ENCODE measurements around the gene LRRC10B. TPM values are rescaled to one million over a fixed set of nuclear protein-coding genes. Genes with fewer than 3 reads are reported as not detected.

Gene LRRC10B
- total and polyA plus RNA-seq, 5 donors from 2014 or later = not detected

DNA sequence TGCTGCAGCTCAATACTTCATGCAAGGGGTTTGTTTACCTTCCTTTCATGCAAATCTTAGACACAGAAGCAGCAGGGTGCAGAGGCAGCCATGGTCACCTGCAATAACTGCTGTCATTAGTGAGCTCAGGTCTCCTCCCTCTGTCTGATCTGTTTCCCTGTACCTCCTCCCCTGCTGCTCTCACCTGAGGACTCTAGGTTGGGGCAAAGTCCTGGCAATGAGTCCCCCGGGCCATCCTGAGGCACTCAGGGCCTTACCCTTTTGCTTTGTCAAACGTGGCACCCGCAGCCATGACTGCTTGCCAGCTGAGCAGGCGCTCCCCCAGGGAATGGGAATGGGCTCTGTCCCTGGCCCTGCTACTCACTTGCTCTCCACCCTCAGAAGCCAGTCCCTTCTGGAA is 3.9 kb downstream of the LRRC10B start:
- Histone ChIP-seq H3K27ac (ENCODE audit: insufficient read depth, low read length, poor library complexity, severe bottlenecking) (no peak overlapping the region), H3K4me3 (ENCODE audit: low read depth, low read length) (no peak overlapping the region), H3K27me3 (ENCODE audit: control insufficient read depth, insufficient read depth, low read length) (peaks cover 4% of the 10 kb centered on the region), H3K36me3 (ENCODE audit: control insufficient read depth, insufficient read depth, low read length) (no peaks in the 10 kb centered on the region), H3K9me3 (ENCODE audit: control insufficient read depth in 2 of 2, low read length in 2 of 2) (no peaks in the 10 kb centered on the region), H3K4me1 (ENCODE audit: control insufficient read depth, insufficient read depth, low read length, poor library complexity, severe bottlenecking) (peaks cover 17% of the 10 kb centered on the region)
- H3K4me3 Mint-ChIP-seq = no peak overlapping the region
- peaks cover 48% of the 10 kb centered on the region for H3K27me3 Mint-ChIP-seq
- H3K36me3 Mint-ChIP-seq = no peaks in the 10 kb centered on the region
- ATAC-seq (ENCODE audit: low read depth in 2 of 2) = no peak
- H3K9me3 Mint-ChIP-seq = peaks cover 0 to 2% (median 0%) of the 10 kb centered on the region in 7 donors
- peaks cover 0 to 22% (median 3%) of the 10 kb centered on the region in 4 donors for H3K4me1 Mint-ChIP-seq
- DNase-seq = no peak
- H3K27ac Mint-ChIP-seq = no peak overlapping the region

- no peak overlapping the region for H3K4me3 ChIP-seq (ENCODE audit: low read depth, low read length)
- H3K9me3 ChIP-seq (ENCODE audit: control insufficient read depth in 2 of 2, low read length in 2 of 2) = no peaks in the 10 kb centered on the region
- no peak for ATAC-seq (ENCODE audit: low read depth in 2 of 2)
- H3K27me3 ChIP-seq (ENCODE audit: control insufficient read depth, insufficient read depth, low read length) = no peaks in the 10 kb centered on the region
- Mint-ChIP-seq H3K27ac (no peak overlapping the region), H3K27me3 (peaks cover 39% of the 10 kb centered on the region), H3K9me3 (peaks cover 0 to 2% (median 0%) of the 10 kb centered on the region in 7 donors), H3K36me3 (no peaks in the 10 kb centered on the region), H3K4me1 (peaks cover 0 to 18% (median 3%) of the 10 kb centered on the region in 4 donors), H3K4me3 (no peak overlapping the region)
- H3K4me1 ChIP-seq (ENCODE audit: control insufficient read depth, insufficient read depth, low read length, poor library complexity, severe bottlenecking) = peaks cover 17% of the 10 kb centered on the region
- no peaks in the 10 kb centered on the region for H3K36me3 ChIP-seq (ENCODE audit: control insufficient read depth, insufficient read depth, low read length)
- no peak for DNase-seq
- no peak overlapping the region for H3K27ac ChIP-seq (ENCODE audit: insufficient read depth, low read length, poor library complexity, severe bottlenecking)
These were observed 4.7 kb downstream of the LRRC10B start for GRCh38 chr11:61513143-61513765.

DNA sequence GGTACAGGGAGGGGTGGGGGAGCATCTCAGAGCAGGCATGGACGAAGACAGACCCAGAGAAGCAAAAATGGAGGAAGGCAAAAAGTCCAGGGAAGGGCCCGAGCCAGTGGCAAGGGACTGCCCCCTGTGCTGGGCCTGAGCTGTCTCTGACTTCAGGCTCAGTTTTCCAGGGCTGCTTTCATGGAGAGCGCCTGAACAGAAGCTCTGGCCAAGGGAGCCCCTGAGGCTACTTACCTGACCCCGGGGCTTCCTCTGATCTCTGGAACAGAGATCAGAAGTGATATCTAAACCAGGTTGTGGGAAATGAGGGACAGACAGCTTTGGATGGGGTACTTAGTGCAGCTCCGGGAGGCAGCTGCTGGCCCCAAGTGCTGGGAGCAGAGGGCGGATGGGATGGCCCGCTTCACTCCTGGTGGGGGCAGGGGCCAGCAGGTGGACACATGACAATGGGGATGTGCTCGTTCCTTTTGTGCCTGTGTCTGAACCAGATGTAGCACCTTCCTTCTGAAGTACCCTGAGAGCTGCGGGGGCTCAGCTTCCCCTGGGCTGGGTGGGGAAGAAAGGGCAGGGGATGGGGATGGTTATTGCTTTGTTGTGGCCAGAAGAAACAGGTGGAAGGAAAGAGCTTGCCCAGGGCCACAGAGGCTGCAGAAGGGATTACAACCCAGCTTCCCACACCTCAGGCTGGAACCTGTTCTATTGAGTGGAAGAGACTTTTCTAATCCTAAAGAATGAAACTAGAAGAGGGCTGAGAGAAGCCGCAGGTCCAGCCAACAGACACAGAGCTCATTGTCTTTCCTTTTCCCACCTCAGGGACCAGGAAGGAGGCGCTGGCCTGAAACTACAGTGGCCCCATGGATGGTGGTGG is 5.7 kb downstream of the LRRC10B start:
- no peaks in the 10 kb centered on the region for H3K36me3 Mint-ChIP-seq
- ATAC-seq (ENCODE audit: low read depth in 2 of 2) (no peak), DNase-seq (no peak)
- Histone ChIP-seq H3K27ac (ENCODE audit: insufficient read depth, low read length, poor library complexity, severe bottlenecking) (no peak overlapping the region), H3K4me1 (ENCODE audit: control insufficient read depth, insufficient read depth, low read length, poor library complexity, severe bottlenecking) (peaks cover 13% of the 10 kb centered on the region), H3K27me3 (ENCODE audit: control insufficient read depth, insufficient read depth, low read length) (no peaks in the 10 kb centered on the region), H3K9me3 (ENCODE audit: control insufficient read depth in 2 of 2, low read length in 2 of 2) (no peaks in the 10 kb centered on the region), H3K36me3 (ENCODE audit: control insufficient read depth, insufficient read depth, low read length) (no peaks in the 10 kb centered on the region), H3K4me3 (ENCODE audit: low read depth, low read length) (no peak overlapping the region)
- peaks cover 0 to 17% (median 3%) of the 10 kb centered on the region in 4 donors for H3K4me1 Mint-ChIP-seq
- H3K27ac Mint-ChIP-seq = no peak overlapping the region
- peaks cover 39% of the 10 kb centered on the region for H3K27me3 Mint-ChIP-seq
- peaks cover 0 to 2% (median 0%) of the 10 kb centered on the region in 7 donors for H3K9me3 Mint-ChIP-seq
- no peak overlapping the region for H3K4me3 Mint-ChIP-seq

- H3K27me3 Mint-ChIP-seq = peaks cover 39% of the 10 kb centered on the region
These were observed 7.1 kb downstream of the LRRC10B start for GRCh38 chr11:61515686-61516085.

GRCh38 chr11:61516191-61516590 is 7.6 kb downstream of the LRRC10B start:
- H3K4me3 ChIP-seq (ENCODE audit: low read depth, low read length) = no peak overlapping the region
- Mint-ChIP-seq H3K36me3 (no peaks in the 10 kb centered on the region), H3K4me3 (no peak overlapping the region), H3K27me3 (peaks cover 36% of the 10 kb centered on the region), H3K4me1 (peaks cover 0 to 11% (median 3%) of the 10 kb centered on the region in 4 donors), H3K9me3 (peaks cover 0 to 2% (median 0%) of the 10 kb centered on the region in 7 donors), H3K27ac (no peak overlapping the region)
- DNase-seq = no peak
- H3K4me1 ChIP-seq (ENCODE audit: control insufficient read depth, insufficient read depth, low read length, poor library complexity, severe bottlenecking) = peaks cover 7% of the 10 kb centered on the region
- no peaks in the 10 kb centered on the region for H3K36me3 ChIP-seq (ENCODE audit: control insufficient read depth, insufficient read depth, low read length)
- no peaks in the 10 kb centered on the region for H3K27me3 ChIP-seq (ENCODE audit: control insufficient read depth, insufficient read depth, low read length)
- H3K27ac ChIP-seq (ENCODE audit: insufficient read depth, low read length, poor library complexity, severe bottlenecking) = no peak overlapping the region
- no peak for ATAC-seq (ENCODE audit: low read depth in 2 of 2)
- H3K9me3 ChIP-seq (ENCODE audit: control insufficient read depth in 2 of 2, low read length in 2 of 2) = no peaks in the 10 kb centered on the region

More at GRCh38 chr11:61515686-61516085, 7.1 kb downstream of the LRRC10B start:
- no peak overlapping the region for H3K4me3 Mint-ChIP-seq
- H3K27ac Mint-ChIP-seq = peak overlapping the region in 1 of 3 donors; percentile 32
- ATAC-seq (ENCODE audit: low read depth in 2 of 2) (no peak), DNase-seq (no peak)
- H3K36me3 Mint-ChIP-seq = no peaks in the 10 kb centered on the region
- peaks cover 7% of the 10 kb centered on the region for H3K4me1 ChIP-seq (ENCODE audit: control insufficient read depth, insufficient read depth, low read length, poor library complexity, severe bottlenecking)
- no peaks in the 10 kb centered on the region for H3K9me3 ChIP-seq (ENCODE audit: control insufficient read depth in 2 of 2, low read length in 2 of 2)
- H3K4me3 ChIP-seq (ENCODE audit: low read depth, low read length) = no peak overlapping the region
- H3K27me3 ChIP-seq (ENCODE audit: control insufficient read depth, insufficient read depth, low read length) = no peaks in the 10 kb centered on the region
- peaks cover 0 to 2% (median 0%) of the 10 kb centered on the region in 7 donors for H3K9me3 Mint-ChIP-seq
- H3K36me3 ChIP-seq (ENCODE audit: control insufficient read depth, insufficient read depth, low read length) = no peaks in the 10 kb centered on the region
- peaks cover 0 to 14% (median 3%) of the 10 kb centered on the region in 4 donors for H3K4me1 Mint-ChIP-seq
- H3K27ac ChIP-seq (ENCODE audit: insufficient read depth, low read length, poor library complexity, severe bottlenecking) = no peak overlapping the region

DNA sequence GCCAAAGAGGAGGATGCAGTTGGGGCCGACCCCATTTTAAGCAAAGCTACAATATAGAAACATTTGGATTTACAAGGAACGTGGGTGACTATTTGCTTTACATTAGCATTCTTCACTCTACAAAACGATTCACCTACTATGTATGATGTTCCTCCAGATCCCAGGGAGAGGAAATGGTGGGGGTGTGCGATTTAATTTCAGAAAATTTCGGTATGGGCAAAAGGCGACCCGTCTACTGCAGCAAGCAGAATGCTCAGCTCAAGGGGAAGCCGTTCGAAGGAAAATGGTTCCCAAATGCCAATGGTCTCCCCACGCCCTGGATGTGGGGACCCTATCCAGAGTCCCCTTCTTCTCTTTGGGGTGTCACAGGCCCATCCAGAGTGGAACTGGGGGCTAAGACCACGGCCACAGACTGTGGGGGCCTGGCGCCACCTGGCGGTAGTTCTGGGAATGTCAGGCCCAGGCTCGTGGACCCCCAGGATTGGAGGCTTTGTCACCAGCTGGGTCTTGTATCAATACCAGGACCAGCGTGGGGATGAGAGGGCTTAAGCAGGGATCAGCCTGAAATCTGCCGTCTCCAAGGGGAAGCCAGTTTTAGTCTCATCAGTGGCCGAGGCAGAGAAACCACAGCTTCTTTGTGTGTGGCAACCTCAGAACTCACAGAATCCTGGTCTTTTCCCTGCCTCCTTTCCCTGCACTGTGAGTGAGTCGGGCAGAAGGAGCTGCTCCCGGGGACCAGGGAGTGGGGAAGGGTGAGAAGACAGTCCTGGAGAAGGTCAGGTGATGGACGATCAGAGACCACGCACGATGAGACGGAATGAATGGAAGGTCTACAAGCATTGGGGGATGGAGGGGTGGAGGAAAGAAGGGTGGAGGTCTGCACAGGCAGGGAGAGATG is 8.4 kb downstream of the LRRC10B start:
- ATAC-seq (ENCODE audit: low read depth in 2 of 2) = peak in 1 of 2 donors; percentile 56
- H3K36me3 ChIP-seq (ENCODE audit: control insufficient read depth, insufficient read depth, low read length) = no peaks in the 10 kb centered on the region
- H3K4me3 ChIP-seq (ENCODE audit: low read depth, low read length) = peak overlapping the region; percentile 35
- H3K4me1 ChIP-seq (ENCODE audit: control insufficient read depth, insufficient read depth, low read length, poor library complexity, severe bottlenecking) = peaks cover 7% of the 10 kb centered on the region
- H3K4me1 Mint-ChIP-seq = peaks cover 0 to 10% (median 3%) of the 10 kb centered on the region in 4 donors
- H3K36me3 Mint-ChIP-seq = no peaks in the 10 kb centered on the region
- DNase-seq = peak; percentile 24 to 31 (median 27)
- peaks cover 0 to 2% (median 0%) of the 10 kb centered on the region in 7 donors for H3K9me3 Mint-ChIP-seq
- H3K9me3 ChIP-seq (ENCODE audit: control insufficient read depth in 2 of 2, low read length in 2 of 2) = no peaks in the 10 kb centered on the region
- H3K27ac Mint-ChIP-seq = no peak overlapping the region
- H3K4me3 Mint-ChIP-seq = peak overlapping the region in 3 of 4 donors; percentile 29 to 67 (median 52)
- no peaks in the 10 kb centered on the region for H3K27me3 ChIP-seq (ENCODE audit: control insufficient read depth, insufficient read depth, low read length)
- H3K27me3 Mint-ChIP-seq = peaks cover 32% of the 10 kb centered on the region
- H3K27ac ChIP-seq (ENCODE audit: insufficient read depth, low read length, poor library complexity, severe bottlenecking) = no peak overlapping the region
